ENCODE data around the gene ASRGL1. TPM values are rescaled to one million over a fixed set of nuclear protein-coding genes. Genes with fewer than 3 reads are reported as not detected.

ASRGL1 gene
- total RNA-seq, 2 experiments from 2014 or later, result 9.2 to 10.2 TPM

- no TSS peak for BruUV-seq (replicated peaks)
- ChIA-PET CTCF (ENCODE audit: unreplicated experiment) (no interaction called here), POLR2A (no interaction called here)
- TF ChIP-seq, protein P1, sequence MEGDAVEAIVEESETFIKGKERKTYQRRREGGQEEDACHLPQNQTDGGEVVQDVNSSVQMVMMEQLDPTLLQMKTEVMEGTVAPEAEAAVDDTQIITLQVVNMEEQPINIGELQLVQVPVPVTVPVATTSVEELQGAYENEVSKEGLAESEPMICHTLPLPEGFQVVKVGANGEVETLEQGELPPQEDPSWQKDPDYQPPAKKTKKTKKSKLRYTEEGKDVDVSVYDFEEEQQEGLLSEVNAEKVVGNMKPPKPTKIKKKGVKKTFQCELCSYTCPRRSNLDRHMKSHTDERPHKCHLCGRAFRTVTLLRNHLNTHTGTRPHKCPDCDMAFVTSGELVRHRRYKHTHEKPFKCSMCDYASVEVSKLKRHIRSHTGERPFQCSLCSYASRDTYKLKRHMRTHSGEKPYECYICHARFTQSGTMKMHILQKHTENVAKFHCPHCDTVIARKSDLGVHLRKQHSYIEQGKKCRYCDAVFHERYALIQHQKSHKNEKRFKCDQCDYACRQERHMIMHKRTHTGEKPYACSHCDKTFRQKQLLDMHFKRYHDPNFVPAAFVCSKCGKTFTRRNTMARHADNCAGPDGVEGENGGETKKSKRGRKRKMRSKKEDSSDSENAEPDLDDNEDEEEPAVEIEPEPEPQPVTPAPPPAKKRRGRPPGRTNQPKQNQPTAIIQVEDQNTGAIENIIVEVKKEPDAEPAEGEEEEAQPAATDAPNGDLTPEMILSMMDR (conservative IDR thresholded peaks at IDR 0.05; ENCODE audit: low read length), result no peak
- no peak for TF ChIP-seq EZH2phosphoT487 (IDR thresholded peaks at IDR 0.05; ENCODE audit: borderline replicate concordance, low read depth, low read length)
- Histone ChIP-seq H3K4me2 (ENCODE audit: low read length) (no peak overlapping the region), H3K79me2 (ENCODE audit: insufficient read depth, low read depth, low read length) (no peaks in the 10 kb centered on the region), H3K36me3 (ENCODE audit: insufficient read depth, low read length) (0 out of 2 replicates have a peak, but pooled peaks cover 4% of the 10 kb centered on the region), H3K4me1 (ENCODE audit: insufficient read depth, low read length, poor library complexity, severe bottlenecking) (no peaks in the 10 kb centered on the region), H3K27ac (ENCODE audit: low read depth, low read length, poor library complexity, severe bottlenecking) (no peak overlapping the region), H2AFZ (ENCODE audit: low read length) (no peak overlapping the region), H3K9me2 (ENCODE audit: insufficient read depth, low read length) (no peaks in the 10 kb centered on the region), H3K9me3 (ENCODE audit: low read length) (no peaks in the 10 kb centered on the region), H4K20me1 (ENCODE audit: insufficient read depth, low read length) (no peaks in the 10 kb centered on the region), H3K4me3 (ENCODE audit: low read depth, low read length, poor library complexity, severe bottlenecking) (no peak overlapping the region)
- intact Hi-C loops (cut with micrococcal nuclease; ENCODE audit: unreplicated experiment), result no loop called here
- no peak for DNase-seq (ENCODE audit: low spot score)
These were observed 16.6 kb downstream of the ASRGL1 start for GRCh38 chr11:62353841-62354240.

DNA sequence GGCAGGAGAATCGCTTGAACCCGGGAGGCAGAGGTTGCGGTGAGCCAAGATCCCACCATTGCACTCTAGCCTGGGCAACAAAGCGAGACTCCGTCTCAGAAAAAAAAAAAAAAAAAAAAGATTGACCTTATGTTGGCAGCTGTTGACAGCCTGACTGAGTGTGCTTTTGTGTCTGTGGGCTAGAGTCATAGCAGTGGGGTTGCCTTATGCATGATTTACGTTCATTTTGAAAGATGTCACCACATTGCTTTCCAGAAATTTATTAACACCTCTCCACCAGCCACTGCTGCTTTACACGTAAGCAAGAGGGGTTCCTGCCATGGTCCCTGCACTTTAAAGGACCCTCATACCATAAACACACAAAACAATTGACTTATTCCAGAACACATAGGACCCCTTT lies 21.0 kb downstream of the ASRGL1 start:
- H3K4me2 ChIP-seq (ENCODE audit: low read length), result no peak overlapping the region
- H3K4me3 ChIP-seq (ENCODE audit: low read depth, low read length, poor library complexity, severe bottlenecking), result no peak overlapping the region
- 0 out of 2 replicates have a peak, but pooled peaks cover 4% of the 10 kb centered on the region for H3K36me3 ChIP-seq (ENCODE audit: insufficient read depth, low read length)
- no peak overlapping the region for H2AFZ ChIP-seq (ENCODE audit: low read length)
- H4K20me1 ChIP-seq (ENCODE audit: insufficient read depth, low read length), result no peaks in the 10 kb centered on the region
- no peak for DNase-seq (ENCODE audit: low spot score)
- intact Hi-C loops (cut with micrococcal nuclease; ENCODE audit: unreplicated experiment), result no loop called here
- TF ChIP-seq, protein P1 (conservative IDR thresholded peaks at IDR 0.05; ENCODE audit: low read length), result no peak
- no peak for TF ChIP-seq EZH2phosphoT487 (IDR thresholded peaks at IDR 0.05; ENCODE audit: borderline replicate concordance, low read depth, low read length)
- no TSS peak for BruUV-seq (replicated peaks)
- CTCF ChIA-PET (ENCODE audit: unreplicated experiment), result no interaction called here
- H3K4me1 ChIP-seq (ENCODE audit: insufficient read depth, low read length, poor library complexity, severe bottlenecking), result no peaks in the 10 kb centered on the region
- H3K27ac ChIP-seq (ENCODE audit: low read depth, low read length, poor library complexity, severe bottlenecking), result no peak overlapping the region
- H3K9me2 ChIP-seq (ENCODE audit: insufficient read depth, low read length), result no peaks in the 10 kb centered on the region
- POLR2A ChIA-PET, result no interaction called here
- no peaks in the 10 kb centered on the region for H3K79me2 ChIP-seq (ENCODE audit: insufficient read depth, low read depth, low read length)
- H3K9me3 ChIP-seq (ENCODE audit: low read length), result no peaks in the 10 kb centered on the region

- Histone ChIP-seq H3K4me1 (ENCODE audit: insufficient read depth, low read length, poor library complexity, severe bottlenecking) (no peaks in the 10 kb centered on the region), H3K27ac (ENCODE audit: low read depth, low read length, poor library complexity, severe bottlenecking) (no peak overlapping the region), H4K20me1 (ENCODE audit: insufficient read depth, low read length) (no peaks in the 10 kb centered on the region), H3K4me2 (ENCODE audit: low read length) (no peak overlapping the region), H3K4me3 (ENCODE audit: low read depth, low read length, poor library complexity, severe bottlenecking) (no peak overlapping the region), H3K9me2 (ENCODE audit: insufficient read depth, low read length) (no peaks in the 10 kb centered on the region), H3K36me3 (ENCODE audit: insufficient read depth, low read length) (0 out of 2 replicates have a peak, but pooled peaks cover 4% of the 10 kb centered on the region), H2AFZ (ENCODE audit: low read length) (no peak overlapping the region), H3K79me2 (ENCODE audit: insufficient read depth, low read depth, low read length) (no peaks in the 10 kb centered on the region), H3K9me3 (ENCODE audit: low read length) (no peaks in the 10 kb centered on the region)
- CTCF ChIA-PET (ENCODE audit: unreplicated experiment), result interaction anchor here (0.5 kb wide), 1 partner anchor 191 kb away, joined by 6 read pairs; no protein-coding TSS in a partner anchor
- TF ChIP-seq EZH2phosphoT487 (IDR thresholded peaks at IDR 0.05; ENCODE audit: borderline replicate concordance, low read depth, low read length), result no peak
- TF ChIP-seq, protein P1 (conservative IDR thresholded peaks at IDR 0.05; ENCODE audit: low read length), result no peak
- no peak for DNase-seq (ENCODE audit: low spot score)
- BruUV-seq (replicated peaks), result no TSS peak
- intact Hi-C loops (cut with micrococcal nuclease; ENCODE audit: unreplicated experiment), result no loop called here
- POLR2A ChIA-PET, result no interaction called here
These were observed 22.2 kb downstream of the ASRGL1 start for GRCh38 chr11:62359475-62359874.

Data from OCI-LY7 (cell line).